Renal pelvis (tissue), 4 donors: ENCODE measurements around the gene LRRK1. TPM values are rescaled to one million over a fixed set of nuclear protein-coding genes. Genes with fewer than 3 reads are reported as not detected.

Source experiments
- DNase-seq: peaks from one replicate; pipeline ENCODE4 v3.0.0-alpha.2; 2013
- polyA plus RNA-seq, 3 donors: library from polyadenylated mRNA; unstranded; fragments of 120-200 nt; gene quantifications; one replicate each; pipeline ENCODE4 v1.2.1, GENCODE V29; 2013; ENCODE audit not compliant: insufficient read length in 3 of 3

Gene LRRK1
- polyA plus RNA-seq, 3 donors, result 2.7 to 3.9 (median 3.8) TPM

- no peak for DNase-seq
These were observed 123.2 kb downstream of the LRRK1 start for GRCh38 chr15:101042320-101042719.

GRCh38 chr15:101043011-101043410 is 123.9 kb downstream of the LRRK1 start:
- no peak for DNase-seq

GRCh38 chr15:101043911-101044624 is 124.9 kb downstream of the LRRK1 start:
- DNase-seq, result no peak

- no peak for DNase-seq
These were observed 125.6 kb downstream of the LRRK1 start for GRCh38 chr15:101044625-101045235.

GRCh38 chr15:101045236-101045646 is 126.1 kb downstream of the LRRK1 start:
- peak; percentile 87 for DNase-seq

- DNase-seq, result no peak
These were observed 126.9 kb downstream of the LRRK1 start for GRCh38 chr15:101045835-101046691.

GRCh38 chr15:101046826-101047225 is 127.7 kb downstream of the LRRK1 start:
- DNase-seq, result no peak

GRCh38 chr15:101047301-101047781 is 128.2 kb downstream of the LRRK1 start:
- peak; percentile 60 for DNase-seq

- DNase-seq, result no peak
These were observed 129.0 kb downstream of the LRRK1 start for GRCh38 chr15:101048176-101048575.

- DNase-seq, result no peak
These were observed 129.4 kb downstream of the LRRK1 start for GRCh38 chr15:101048581-101049030.

- DNase-seq, result no peak
These were observed 130.1 kb downstream of the LRRK1 start for GRCh38 chr15:101049282-101049681.

GRCh38 chr15:101049856-101050622 is 130.9 kb downstream of the LRRK1 start:
- no peak for DNase-seq

GRCh38 chr15:101050623-101051290 is 131.6 kb downstream of the LRRK1 start:
- DNase-seq, result no peak

GRCh38 chr15:101051291-101052030 is 132.3 kb downstream of the LRRK1 start:
- no peak for DNase-seq

- no peak for DNase-seq
These were observed 133.0 kb downstream of the LRRK1 start for GRCh38 chr15:101052031-101052620.

- no peak for DNase-seq
These were observed 133.5 kb downstream of the LRRK1 start for GRCh38 chr15:101052681-101053121.

- DNase-seq, result no peak
These were observed 134.1 kb downstream of the LRRK1 start for GRCh38 chr15:101053261-101053660.

- DNase-seq, result no peak
These were observed 135.0 kb downstream of the LRRK1 start for GRCh38 chr15:101054116-101054515.

- DNase-seq, result no peak
These were observed 135.8 kb downstream of the LRRK1 start for GRCh38 chr15:101054991-101055390.

GRCh38 chr15:101055411-101055810 is 136.3 kb downstream of the LRRK1 start:
- DNase-seq, result no peak
